Upper lobe of right lung (tissue), 1 donor: Measurements from ENCODE around the gene JAG1. TPM values are rescaled to one million over a fixed set of nuclear protein-coding genes. Genes with fewer than 3 reads are reported as not detected.

Experiments
- ATAC-seq: fragments of 200-7000 bp; cut with Tn5 transposase; one replicate; pipeline ENCODE4 v1.9.1; 2020; ENCODE audit warnings: mild to moderate bottlenecking, moderate library complexity
- DNase-seq: peaks from one replicate; pipeline ENCODE4 v3.0.0-alpha.2; 2020
- H3K27ac ChIP-seq: fragments of 200-600 bp; one replicate; pipeline ENCODE4 v1.8.0; 2022
- H3K27me3 ChIP-seq: fragments of 200-600 bp; one replicate; pipeline ENCODE4 v1.8.0; 2022; ENCODE audit warnings: mild to moderate bottlenecking
- H3K36me3 ChIP-seq: fragments of 200-600 bp; one replicate; pipeline ENCODE4 v1.8.0; 2022
- H3K4me1 ChIP-seq: fragments of 200-600 bp; one replicate; pipeline ENCODE4 v1.8.0; 2022
- H3K4me3 ChIP-seq: fragments of 200-600 bp; one replicate; pipeline ENCODE4 v1.8.0; 2022; ENCODE audit warnings: mild to moderate bottlenecking
- H3K9me3 ChIP-seq: fragments of 200-600 bp; one replicate; pipeline ENCODE4 v1.8.0; 2022
- CTCF ChIP-seq: fragments of 200-600 bp; IDR thresholded peaks from one replicate; pipeline ENCODE4 v1.8.0; 2022; ENCODE audit warnings: antibody characterized with exemption
- intact Hi-C: fragments of 100-400 bp; cut with DNase I; formaldehyde crosslinking; loops from one replicate; pipeline ENCODE4 v1.11.0; 2022
- total RNA-seq: library from RNA; stranded (reverse); fragmentation: NEBNext Ultra II Directional; extraction: Animal tissue kit (Norgen Biotek cat#: 25700); gene quantifications from one replicate; pipeline ENCODE4 v1.2.1, GENCODE V29; 2021
- donor health status: DM: no; HTN: yes; CAD: no; lungs with severe emphysema.

JAG1 gene
- total RNA-seq, 1 donor from 2014 or later, result 51.6 TPM

GRCh38 chr20:10634211-10634610, 39.6 kb downstream of the JAG1 start:
- ATAC-seq, result no peak
- intact Hi-C loops, result no loop called here
- peaks cover 24% of the 10 kb centered on the region for H3K4me1 ChIP-seq

GRCh38 chr20:10633718-10634117, 40.1 kb downstream of the JAG1 start:
- no peak overlapping the region for H3K27ac ChIP-seq
- TF ChIP-seq CTCF, result no peak

More at GRCh38 chr20:10634211-10634610, 39.6 kb downstream of the JAG1 start:
- Histone ChIP-seq H3K27ac (no peak overlapping the region), H3K9me3 (no peaks in the 10 kb centered on the region), H3K4me3 (no peak overlapping the region), H3K36me3 (peaks cover 19% of the 10 kb centered on the region), H3K27me3 (no peaks in the 10 kb centered on the region)
- no peak for TF ChIP-seq CTCF
- no peak for DNase-seq

GRCh38 chr20:10632721-10633509, 40.9 kb downstream of the JAG1 start:
- H3K9me3 ChIP-seq, result no peaks in the 10 kb centered on the region
- intact Hi-C loops, result no loop called here
- no peak for DNase-seq
- H3K4me3 ChIP-seq, result no peak overlapping the region
- H3K27ac ChIP-seq, result no peak overlapping the region
- H3K27me3 ChIP-seq, result no peaks in the 10 kb centered on the region
- H3K4me1 ChIP-seq, result peaks cover 22% of the 10 kb centered on the region
- H3K36me3 ChIP-seq, result peaks cover 6% of the 10 kb centered on the region
- no peak for TF ChIP-seq CTCF
- ATAC-seq, result no peak

More at GRCh38 chr20:10633718-10634117, 40.1 kb downstream of the JAG1 start:
- intact Hi-C loops, result no loop called here
- ATAC-seq (no peak), DNase-seq (no peak)
- Histone ChIP-seq H3K4me1 (peaks cover 24% of the 10 kb centered on the region), H3K4me3 (no peak overlapping the region), H3K9me3 (no peaks in the 10 kb centered on the region), H3K27me3 (no peaks in the 10 kb centered on the region), H3K36me3 (peaks cover 14% of the 10 kb centered on the region)

GRCh38 chr20:10631126-10631525, 42.7 kb downstream of the JAG1 start:
- Histone ChIP-seq H3K4me1 (peaks cover 5% of the 10 kb centered on the region), H3K9me3 (no peaks in the 10 kb centered on the region), H3K27ac (no peak overlapping the region), H3K27me3 (no peaks in the 10 kb centered on the region), H3K36me3 (no peaks in the 10 kb centered on the region), H3K4me3 (no peak overlapping the region)
- ATAC-seq (no peak), DNase-seq (no peak)
- intact Hi-C loops, result no loop called here
- no peak for TF ChIP-seq CTCF

GRCh38 chr20:10629946-10630650, 43.7 kb downstream of the JAG1 start:
- Histone ChIP-seq H3K36me3 (no peaks in the 10 kb centered on the region), H3K9me3 (no peaks in the 10 kb centered on the region), H3K27me3 (no peaks in the 10 kb centered on the region), H3K4me3 (no peak overlapping the region), H3K27ac (no peak overlapping the region), H3K4me1 (no peaks in the 10 kb centered on the region)
- DNase-seq (no peak), ATAC-seq (no peak)
- intact Hi-C loops, result no loop called here
- TF ChIP-seq CTCF, result no peak
